GM23338 (cell line): ENCODE measurements around the gene TLR9. TPM values are rescaled to one million over a fixed set of nuclear protein-coding genes. Genes with fewer than 3 reads are reported as not detected.

ENCODE experiments used
- ATAC-seq: fragments of 200-7000 bp; cut with Tn5 transposase; 3 replicates; pipeline ENCODE4 v1.9.1; 2020
- DNase-seq: peaks from one replicate; pipeline ENCODE4 v3.0.0-alpha.2; 2015; ENCODE audit warnings: low spot score
- H2AFZ ChIP-seq: fragments of 200-600 bp; sonication (generic); 2 replicates; pipeline ENCODE4 v1.8.0; 2016; ENCODE audit warnings: antibody characterized with exemption, mild to moderate bottlenecking, moderate library complexity
- H3F3A ChIP-seq: fragments of 200-600 bp; sonication (generic); replicated peaks from 2 replicates; pipeline ENCODE4 v1.8.0; 2017; ENCODE audit warnings: antibody characterized with exemption, mixed run types, low read depth
- H3K27ac ChIP-seq: fragments of 200-600 bp; sonication (generic); 2 replicates; pipeline ENCODE4 v1.6.1; 2016; ENCODE audit warnings: low read depth
- H3K27me3 ChIP-seq: fragments of 200-600 bp; sonication (generic); 2 replicates; pipeline ENCODE4 v1.8.0; 2016; ENCODE audit warnings: mild to moderate bottlenecking, mixed run types, moderate library complexity; ENCODE audit not compliant: insufficient read depth
- H3K36me3 ChIP-seq: fragments of 200-600 bp; sonication (generic); 2 replicates; pipeline ENCODE4 v1.8.0; 2016; ENCODE audit warnings: mild to moderate bottlenecking; ENCODE audit not compliant: insufficient read depth
- H3K4me1 ChIP-seq: fragments of 200-600 bp; sonication (generic); 2 replicates; pipeline ENCODE4 v1.8.0; 2016; ENCODE audit warnings: mild to moderate bottlenecking, moderate library complexity; ENCODE audit not compliant: insufficient read depth
- H3K4me2 ChIP-seq: fragments of 200-600 bp; sonication (generic); 2 replicates; pipeline ENCODE4 v1.7.1; 2017; ENCODE audit warnings: mixed run types
- H3K4me3 ChIP-seq: fragments of 200-600 bp; sonication (generic); 2 replicates; pipeline ENCODE4 v1.6.1; 2016; ENCODE audit warnings: mixed run types
- H3K79me2 ChIP-seq: fragments of 200-600 bp; sonication (generic); replicated peaks from 2 replicates; pipeline ENCODE4 v1.8.0; 2017; ENCODE audit warnings: mild to moderate bottlenecking; ENCODE audit not compliant: insufficient read depth
- H3K9me2 ChIP-seq: fragments of 200-600 bp; sonication (generic); 2 replicates; pipeline ENCODE4 v1.8.0; 2017; ENCODE audit not compliant: insufficient read depth
- H4K20me1 ChIP-seq: fragments of 200-600 bp; sonication (generic); replicated peaks from 2 replicates; pipeline ENCODE4 v1.8.0; 2017; ENCODE audit warnings: mild to moderate bottlenecking; ENCODE audit not compliant: insufficient read depth
- H3K27ac Mint-ChIP-seq: 2 replicates; pipeline ENCODE4 v1.8.0; 2020; ENCODE audit warnings: inconsistent platforms, mild to moderate bottlenecking, moderate library complexity, mixed read lengths
- H3K27me3 Mint-ChIP-seq: 3 replicates; pipeline ENCODE4 v1.8.0; 2022; ENCODE audit warnings: low read depth, mild to moderate bottlenecking, moderate library complexity, mixed read lengths, inconsistent platforms; ENCODE audit not compliant: insufficient read depth, poor library complexity
- H3K36me3 Mint-ChIP-seq: 3 replicates; pipeline ENCODE4 v1.8.0; 2021; ENCODE audit warnings: low read depth, mild to moderate bottlenecking, inconsistent platforms, moderate library complexity, mixed read lengths
- H3K4me1 Mint-ChIP-seq: 3 replicates; pipeline ENCODE4 v1.8.0; 2020; ENCODE audit warnings: mild to moderate bottlenecking, inconsistent platforms, mixed read lengths
- H3K4me3 Mint-ChIP-seq: 3 replicates; pipeline ENCODE4 v1.8.0; 2021; ENCODE audit warnings: moderate library complexity, mild to moderate bottlenecking, inconsistent platforms, mixed read lengths
- H3K9me3 Mint-ChIP-seq: 3 replicates; pipeline ENCODE4 v1.8.0; 2020; ENCODE audit warnings: moderate library complexity, mild to moderate bottlenecking, inconsistent platforms, mixed read lengths
- CREB1 ChIP-seq: fragments of 250-450 bp; sonication (Bioruptor Pico); IDR thresholded peaks from 2 replicates; pipeline ENCODE4 v1.5.0; 2020; ENCODE audit warnings: low read depth, mild to moderate bottlenecking, moderate library complexity
- EZH2 ChIP-seq: fragments of 200-600 bp; sonication (generic); IDR thresholded peaks from one replicate; pipeline ENCODE4 v1.8.0; 2017; ENCODE audit warnings: antibody characterized with exemption, mild to moderate bottlenecking, low read depth; ENCODE audit not compliant: unreplicated experiment
- EZH2phosphoT487 ChIP-seq: fragments of 200-600 bp; sonication (generic); IDR thresholded peaks from one replicate; pipeline ENCODE4 v1.8.1; 2018; ENCODE audit warnings: antibody characterized with exemption; ENCODE audit not compliant: unreplicated experiment
- JUNB ChIP-seq: IDR thresholded peaks from one replicate; pipeline ENCODE4 v1.6.1; 2016; ENCODE audit warnings: antibody characterized with exemption; ENCODE audit not compliant: unreplicated experiment
- POLR2AphosphoS5 ChIP-seq: IDR thresholded peaks from 2 replicates; pipeline ENCODE4 v1.6.1; 2016; ENCODE audit warnings: antibody characterized with exemption, low read depth
- STAT1 ChIP-seq: IDR thresholded peaks from one replicate; pipeline ENCODE4 v1.6.1; 2016; ENCODE audit warnings: antibody characterized with exemption; ENCODE audit not compliant: unreplicated experiment
- ZNF114 ChIP-seq: fragments of 250-450 bp; sonication (Bioruptor Pico); IDR thresholded peaks from 2 replicates; pipeline ENCODE4 v1.5.0; 2020; ENCODE audit warnings: mild to moderate bottlenecking, moderate library complexity
- ZNF331 ChIP-seq: fragments of 250-450 bp; sonication (Bioruptor Pico); IDR thresholded peaks from 2 replicates; pipeline ENCODE4 v1.5.0; 2020; ENCODE audit warnings: low read depth, mild to moderate bottlenecking, moderate library complexity
- polyA plus RNA-seq: library from polyadenylated mRNA; unstranded; fragments of >200 nt; fragmentation: Nextera tagmentation; extraction: Ambion mirVana; gene quantifications from 2 replicates; pipeline ENCODE4 v1.2.1, GENCODE V29; 2016
- total RNA-seq: library from RNA; depleted of rRNA; stranded (reverse); fragments of >200 nt; shearing (Covaris generic); gene quantifications from 2 replicates; pipeline ENCODE4 v1.2.3, GENCODE V29; 2014
- TF ChIP-seq, protein P1 (sequence below): fragments of 250-450 bp; sonication (Bioruptor Pico); IDR thresholded peaks from 2 replicates; pipeline ENCODE4 v1.5.0; 2020; ENCODE audit warnings: mild to moderate bottlenecking, moderate library complexity
- TF ChIP-seq, protein P2 (sequence below): IDR thresholded peaks from 2 replicates; pipeline ENCODE4 v1.6.1; 2016; ENCODE audit warnings: antibody characterized with exemption
- TF ChIP-seq, protein P3 (sequence below), 2 experiments: fragments of 200-600 bp in 1 of 2; sonication (generic) in 1 of 2; conservative IDR thresholded peaks; 2 replicates each; pipeline versions ENCODE4 v1.5.1 to v1.6.1; 2016 to 2017; ENCODE audit warnings: antibody characterized with exemption in 2 of 2, low read depth in 2 of 2, mild to moderate bottlenecking in 2 of 2, moderate library complexity in 1 of 2

Gene TLR9
- total and polyA plus RNA-seq, 2 experiments from 2014 or later, result not detected

DNA sequence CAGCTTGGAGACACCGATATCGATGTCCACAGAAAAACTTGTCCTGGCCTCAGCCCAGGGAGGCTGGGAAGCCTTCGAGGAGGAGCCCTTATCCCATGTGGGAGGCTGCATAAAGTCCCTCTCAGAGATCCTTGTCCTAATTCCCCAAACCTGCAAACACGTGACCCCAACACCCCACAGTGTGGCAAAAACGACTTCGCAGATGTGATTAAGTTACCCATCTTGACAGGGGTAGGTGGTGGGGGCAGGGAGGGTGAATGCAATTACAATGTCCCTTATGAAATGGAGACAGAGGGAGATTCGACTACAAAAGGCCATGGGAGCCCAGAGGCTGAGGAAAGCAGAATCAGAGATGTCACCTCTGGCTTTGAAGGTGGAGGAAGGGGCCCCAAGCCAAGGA lies 2.3 kb upstream of the TLR9 start (continued):
- TF ChIP-seq, protein P1, sequence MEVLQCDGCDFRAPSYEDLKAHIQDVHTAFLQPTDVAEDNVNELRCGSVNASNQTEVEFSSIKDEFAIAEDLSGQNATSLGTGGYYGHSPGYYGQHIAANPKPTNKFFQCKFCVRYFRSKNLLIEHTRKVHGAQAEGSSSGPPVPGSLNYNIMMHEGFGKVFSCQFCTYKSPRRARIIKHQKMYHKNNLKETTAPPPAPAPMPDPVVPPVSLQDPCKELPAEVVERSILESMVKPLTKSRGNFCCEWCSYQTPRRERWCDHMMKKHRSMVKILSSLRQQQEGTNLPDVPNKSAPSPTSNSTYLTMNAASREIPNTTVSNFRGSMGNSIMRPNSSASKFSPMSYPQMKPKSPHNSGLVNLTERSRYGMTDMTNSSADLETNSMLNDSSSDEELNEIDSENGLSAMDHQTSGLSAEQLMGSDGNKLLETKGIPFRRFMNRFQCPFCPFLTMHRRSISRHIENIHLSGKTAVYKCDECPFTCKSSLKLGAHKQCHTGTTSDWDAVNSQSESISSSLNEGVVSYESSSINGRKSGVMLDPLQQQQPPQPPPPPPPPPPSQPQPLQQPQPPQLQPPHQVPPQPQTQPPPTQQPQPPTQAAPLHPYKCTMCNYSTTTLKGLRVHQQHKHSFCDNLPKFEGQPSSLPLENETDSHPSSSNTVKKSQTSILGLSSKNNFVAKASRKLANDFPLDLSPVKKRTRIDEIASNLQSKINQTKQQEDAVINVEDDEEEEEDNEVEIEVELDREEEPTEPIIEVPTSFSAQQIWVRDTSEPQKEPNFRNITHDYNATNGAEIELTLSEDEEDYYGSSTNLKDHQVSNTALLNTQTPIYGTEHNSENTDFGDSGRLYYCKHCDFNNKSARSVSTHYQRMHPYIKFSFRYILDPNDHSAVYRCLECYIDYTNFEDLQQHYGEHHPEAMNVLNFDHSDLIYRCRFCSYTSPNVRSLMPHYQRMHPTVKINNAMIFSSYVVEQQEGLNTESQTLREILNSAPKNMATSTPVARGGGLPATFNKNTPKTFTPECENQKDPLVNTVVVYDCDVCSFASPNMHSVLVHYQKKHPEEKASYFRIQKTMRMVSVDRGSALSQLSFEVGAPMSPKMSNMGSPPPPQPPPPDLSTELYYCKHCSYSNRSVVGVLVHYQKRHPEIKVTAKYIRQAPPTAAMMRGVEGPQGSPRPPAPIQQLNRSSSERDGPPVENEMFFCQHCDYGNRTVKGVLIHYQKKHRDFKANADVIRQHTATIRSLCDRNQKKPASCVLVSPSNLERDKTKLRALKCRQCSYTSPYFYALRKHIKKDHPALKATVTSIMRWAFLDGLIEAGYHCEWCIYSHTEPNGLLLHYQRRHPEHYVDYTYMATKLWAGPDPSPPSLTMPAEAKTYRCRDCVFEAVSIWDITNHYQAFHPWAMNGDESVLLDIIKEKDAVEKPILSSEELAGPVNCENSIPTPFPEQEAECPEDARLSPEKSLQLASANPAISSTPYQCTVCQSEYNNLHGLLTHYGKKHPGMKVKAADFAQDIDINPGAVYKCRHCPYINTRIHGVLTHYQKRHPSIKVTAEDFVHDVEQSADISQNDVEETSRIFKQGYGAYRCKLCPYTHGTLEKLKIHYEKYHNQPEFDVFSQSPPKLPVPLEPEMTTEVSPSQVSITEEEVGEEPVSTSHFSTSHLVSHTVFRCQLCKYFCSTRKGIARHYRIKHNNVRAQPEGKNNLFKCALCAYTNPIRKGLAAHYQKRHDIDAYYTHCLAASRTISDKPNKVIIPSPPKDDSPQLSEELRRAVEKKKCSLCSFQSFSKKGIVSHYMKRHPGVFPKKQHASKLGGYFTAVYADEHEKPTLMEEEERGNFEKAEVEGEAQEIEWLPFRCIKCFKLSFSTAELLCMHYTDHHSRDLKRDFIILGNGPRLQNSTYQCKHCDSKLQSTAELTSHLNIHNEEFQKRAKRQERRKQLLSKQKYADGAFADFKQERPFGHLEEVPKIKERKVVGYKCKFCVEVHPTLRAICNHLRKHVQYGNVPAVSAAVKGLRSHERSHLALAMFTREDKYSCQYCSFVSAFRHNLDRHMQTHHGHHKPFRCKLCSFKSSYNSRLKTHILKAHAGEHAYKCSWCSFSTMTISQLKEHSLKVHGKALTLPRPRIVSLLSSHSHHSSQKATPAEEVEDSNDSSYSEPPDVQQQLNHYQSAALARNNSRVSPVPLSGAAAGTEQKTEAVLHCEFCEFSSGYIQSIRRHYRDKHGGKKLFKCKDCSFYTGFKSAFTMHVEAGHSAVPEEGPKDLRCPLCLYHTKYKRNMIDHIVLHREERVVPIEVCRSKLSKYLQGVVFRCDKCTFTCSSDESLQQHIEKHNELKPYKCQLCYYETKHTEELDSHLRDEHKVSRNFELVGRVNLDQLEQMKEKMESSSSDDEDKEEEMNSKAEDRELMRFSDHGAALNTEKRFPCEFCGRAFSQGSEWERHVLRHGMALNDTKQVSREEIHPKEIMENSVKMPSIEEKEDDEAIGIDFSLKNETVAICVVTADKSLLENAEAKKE (CRISPR knock-in tag), result no peak
- TF ChIP-seq STAT1 (no peak), ZNF331 (CRISPR knock-in tag) (no peak), JUNB (no peak), EZH2phosphoT487 (no peak), ZNF114 (CRISPR knock-in tag) (no peak), POLR2AphosphoS5 (no peak), EZH2 (no peak)
- TF ChIP-seq, protein P2, sequence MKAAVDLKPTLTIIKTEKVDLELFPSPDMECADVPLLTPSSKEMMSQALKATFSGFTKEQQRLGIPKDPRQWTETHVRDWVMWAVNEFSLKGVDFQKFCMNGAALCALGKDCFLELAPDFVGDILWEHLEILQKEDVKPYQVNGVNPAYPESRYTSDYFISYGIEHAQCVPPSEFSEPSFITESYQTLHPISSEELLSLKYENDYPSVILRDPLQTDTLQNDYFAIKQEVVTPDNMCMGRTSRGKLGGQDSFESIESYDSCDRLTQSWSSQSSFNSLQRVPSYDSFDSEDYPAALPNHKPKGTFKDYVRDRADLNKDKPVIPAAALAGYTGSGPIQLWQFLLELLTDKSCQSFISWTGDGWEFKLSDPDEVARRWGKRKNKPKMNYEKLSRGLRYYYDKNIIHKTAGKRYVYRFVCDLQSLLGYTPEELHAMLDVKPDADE, result no peak

DNA sequence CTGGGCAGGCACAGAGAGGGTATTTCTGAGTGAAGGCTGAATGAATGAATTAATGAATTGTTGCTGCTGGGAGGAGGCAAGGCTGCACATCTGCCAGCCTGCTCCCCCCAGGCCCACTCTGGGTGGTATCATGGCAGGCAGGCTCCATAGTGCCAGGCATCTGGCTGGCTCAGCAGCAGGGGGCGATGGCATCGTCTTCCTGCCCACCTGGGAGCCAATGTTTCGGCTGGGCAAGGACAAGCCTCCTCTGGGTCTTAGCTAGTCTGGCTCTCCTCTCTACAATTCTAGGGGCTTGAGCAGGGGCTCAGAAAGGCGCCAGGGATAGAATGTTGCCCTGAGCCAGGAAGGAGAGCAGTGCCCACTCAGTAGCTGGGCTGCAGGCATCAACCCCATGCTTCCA lies 1.7 kb upstream of the TLR9 start:
- Mint-ChIP-seq H3K4me1 (peaks cover 7% of the 10 kb centered on the region), H3K4me3 (no peak overlapping the region), H3K27me3 (peaks cover 14% of the 10 kb centered on the region), H3K27ac (no peak overlapping the region), H3K36me3 (peaks cover 21% of the 10 kb centered on the region), H3K9me3 (no peaks in the 10 kb centered on the region)
- no peak for ATAC-seq
- TF ChIP-seq, protein P3, sequence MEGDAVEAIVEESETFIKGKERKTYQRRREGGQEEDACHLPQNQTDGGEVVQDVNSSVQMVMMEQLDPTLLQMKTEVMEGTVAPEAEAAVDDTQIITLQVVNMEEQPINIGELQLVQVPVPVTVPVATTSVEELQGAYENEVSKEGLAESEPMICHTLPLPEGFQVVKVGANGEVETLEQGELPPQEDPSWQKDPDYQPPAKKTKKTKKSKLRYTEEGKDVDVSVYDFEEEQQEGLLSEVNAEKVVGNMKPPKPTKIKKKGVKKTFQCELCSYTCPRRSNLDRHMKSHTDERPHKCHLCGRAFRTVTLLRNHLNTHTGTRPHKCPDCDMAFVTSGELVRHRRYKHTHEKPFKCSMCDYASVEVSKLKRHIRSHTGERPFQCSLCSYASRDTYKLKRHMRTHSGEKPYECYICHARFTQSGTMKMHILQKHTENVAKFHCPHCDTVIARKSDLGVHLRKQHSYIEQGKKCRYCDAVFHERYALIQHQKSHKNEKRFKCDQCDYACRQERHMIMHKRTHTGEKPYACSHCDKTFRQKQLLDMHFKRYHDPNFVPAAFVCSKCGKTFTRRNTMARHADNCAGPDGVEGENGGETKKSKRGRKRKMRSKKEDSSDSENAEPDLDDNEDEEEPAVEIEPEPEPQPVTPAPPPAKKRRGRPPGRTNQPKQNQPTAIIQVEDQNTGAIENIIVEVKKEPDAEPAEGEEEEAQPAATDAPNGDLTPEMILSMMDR (conservative IDR thresholded peaks at IDR 0.05; ENCODE audit: low read depth in 2 of 2), result peak in 1 of 2 experiments; percentile 37; a peak in 3 of 4 replicates
- TF ChIP-seq CREB1 (CRISPR knock-in tag), result no peak
- Histone ChIP-seq H3K4me1 (no peaks in the 10 kb centered on the region), H2AFZ (no peak overlapping the region), H3K9me2 (no peaks in the 10 kb centered on the region), H3K36me3 (peaks cover 3% of the 10 kb centered on the region; the same call in 1 of the 2 replicates), H3K79me2 (no peaks in the 10 kb centered on the region), H4K20me1 (no peaks in the 10 kb centered on the region), H3K4me3 (no peak overlapping the region), H3F3A (0 out of 2 replicates have a peak, but pooled peaks cover 2% of the 10 kb centered on the region), H3K27ac (no peak overlapping the region), H3K27me3 (no peaks in the 10 kb centered on the region), H3K4me2 (no peak overlapping the region)
- DNase-seq, result no peak
